Ishikawa (cell line): Measurements from ENCODE around the gene DPP4.

Experiments used
- CREB1 ChIP-seq: IDR thresholded peaks from 2 replicates; pipeline ENCODE4 v1.6.1; 2012; ENCODE audit warnings: low read depth
- FOXM1 ChIP-seq: IDR thresholded peaks from 2 replicates; pipeline ENCODE4 v1.6.1; 2012; ENCODE audit warnings: low read depth, borderline replicate concordance
- MAX ChIP-seq: IDR thresholded peaks from 2 replicates; pipeline ENCODE4 v1.6.1; 2012
- RAD21 ChIP-seq: IDR thresholded peaks from 2 replicates; pipeline ENCODE4 v1.6.1; 2012; ENCODE audit warnings: low read depth
- REST ChIP-seq: IDR thresholded peaks from 2 replicates; pipeline ENCODE4 v1.6.1; 2012; ENCODE audit warnings: low read depth, mild to moderate bottlenecking
- TAF1 ChIP-seq: IDR thresholded peaks from 2 replicates; pipeline ENCODE4 v1.6.1; 2012; ENCODE audit warnings: low read depth, mild to moderate bottlenecking
- TCF12 ChIP-seq: IDR thresholded peaks from 2 replicates; pipeline ENCODE4 v1.6.1; 2012; ENCODE audit warnings: low read depth
- TEAD4 ChIP-seq: IDR thresholded peaks from 2 replicates; pipeline ENCODE4 v1.6.1; 2012
- YY1 ChIP-seq: IDR thresholded peaks from 2 replicates; pipeline ENCODE4 v1.6.1; 2012; ENCODE audit warnings: low read depth
- ZBTB7A ChIP-seq: IDR thresholded peaks from 2 replicates; pipeline ENCODE4 v1.6.1; 2012; ENCODE audit warnings: low read depth

GRCh38 chr2:162009543-162009942 lies 64.5 kb downstream of the DPP4 start:
- no peak for TF ChIP-seq CREB1
- TF ChIP-seq TAF1: no peak
- TF ChIP-seq MAX: no peak
- TF ChIP-seq TEAD4: no peak
- no peak for TF ChIP-seq REST
- no peak for TF ChIP-seq FOXM1
- TF ChIP-seq RAD21: no peak
- TF ChIP-seq TCF12: no peak
- no peak for TF ChIP-seq YY1
- no peak for TF ChIP-seq ZBTB7A
